Endothelial cell of umbilical vein (primary cell): ENCODE measurements around the gene LGALS7B. TPM values are rescaled to one million over a fixed set of nuclear protein-coding genes. Genes with fewer than 3 reads are reported as not detected.

ENCODE experiments used
- BruUV-seq: library from RNA; stranded (reverse); fragments of 400-500 nt; replicated peaks from 2 replicates; lab custom pipeline; 2021; lab: Mats Ljungman, UMichigan
- CTCF ChIA-PET: fragments of 300-600, 350-600 bp; sonication (Branson Sonifier 250); formaldehyde crosslinking; loops from one replicate; lab custom pipeline; 2021; ENCODE audit warnings: antibody characterized with exemption, inconsistent platforms; lab: Charles Lee
- POLR2A ChIA-PET: fragments of 300-600, 350-600 bp; sonication (Branson Sonifier 250); formaldehyde crosslinking; loops from one replicate; lab custom pipeline; 2021; ENCODE audit warnings: antibody characterized with exemption, inconsistent platforms; lab: Charles Lee
- DNase-seq: peaks from one replicate; pipeline ENCODE4 v3.0.0-alpha.2; 2011; ENCODE audit warnings: low read depth, low spot score
- FAIRE-seq: peaks from 2 replicates; lab custom pipeline; 2011; peaks lifted over from hg19 to GRCh38; lab: Jason Lieb, UNC
- H2AFZ ChIP-seq: 2 replicates; pipeline ENCODE4 v1.6.0; 2012; ENCODE audit warnings: low read depth, low read length, control low read depth, inconsistent platforms
- H3K27ac ChIP-seq: 2 replicates; pipeline ENCODE4 v1.5.1; 2011; ENCODE audit warnings: low read depth, mild to moderate bottlenecking, control low read depth, low read length, moderate library complexity; ENCODE audit not compliant: insufficient read depth
- H3K27me3 ChIP-seq, 2 experiments: 2 replicates each; pipeline versions ENCODE4 v1.6.0 to v1.6.1; 2011; ENCODE audit warnings: low read length in 2 of 2, mixed read lengths in 1 of 2; ENCODE audit not compliant: control insufficient read depth in 2 of 2, insufficient read depth in 2 of 2
- H3K36me3 ChIP-seq, 2 experiments: 2 replicates in 1 of 2; 3 replicates in 1 of 2; pipeline ENCODE4 v1.5.1; 2011; ENCODE audit warnings: low read length in 2 of 2, mild to moderate bottlenecking in 1 of 2, moderate library complexity in 1 of 2; ENCODE audit not compliant: control insufficient read depth in 2 of 2, insufficient read depth in 2 of 2; ENCODE audit errors: extremely low read depth in 1 of 2
- H3K4me1 ChIP-seq: 3 replicates; pipeline ENCODE4 v1.5.1; 2011; ENCODE audit warnings: mild to moderate bottlenecking, low read length; ENCODE audit not compliant: control insufficient read depth, insufficient read depth; ENCODE audit errors: extremely low read depth
- H3K4me2 ChIP-seq: 2 replicates; pipeline ENCODE4 v1.6.1; 2011; ENCODE audit warnings: low read length, control low read depth, mixed read lengths; ENCODE audit not compliant: insufficient read depth
- H3K4me3 ChIP-seq, 3 experiments: fragments of 200-600 bp in 1 of 3; sonication (generic), shearing (Covaris generic) in 1 of 3; replicated peaks in 1 of 3; 2 replicates each; pipeline ENCODE4 v1.5.1; 2011 to 2016; ENCODE audit warnings: control low read depth in 3 of 3, low read length in 3 of 3, mild to moderate bottlenecking in 2 of 3, inconsistent platforms in 1 of 3, low read depth in 1 of 3, moderate library complexity in 1 of 3; ENCODE audit not compliant: insufficient read depth in 1 of 3
- H3K79me2 ChIP-seq: 2 replicates; pipeline ENCODE4 v1.6.0; 2012; ENCODE audit warnings: low read length, inconsistent platforms; ENCODE audit not compliant: control insufficient read depth, insufficient read depth
- H3K9ac ChIP-seq: replicated peaks from 2 replicates; pipeline ENCODE3; 2011; ENCODE audit warnings: low read length, control low read depth; ENCODE audit not compliant: insufficient read depth; ENCODE audit errors: extremely low read depth
- H3K9me1 ChIP-seq: replicated peaks from 3 replicates; pipeline ENCODE4 v1.6.0; 2011; ENCODE audit warnings: mild to moderate bottlenecking, low read length; ENCODE audit not compliant: control insufficient read depth, insufficient read depth; ENCODE audit errors: extremely low read depth
- H3K9me3 ChIP-seq: replicated peaks from 2 replicates; pipeline ENCODE4 v1.5.1; 2012; ENCODE audit warnings: low read length, inconsistent platforms; ENCODE audit not compliant: control insufficient read depth, insufficient read depth
- H4K20me1 ChIP-seq: replicated peaks from 2 replicates; pipeline ENCODE3; 2011; ENCODE audit warnings: mild to moderate bottlenecking, low read length; ENCODE audit not compliant: control insufficient read depth, insufficient read depth; ENCODE audit errors: extremely low read depth
- CTCF ChIP-seq, 2 donors: IDR thresholded peaks; 1 replicate in 1 of 2; 2 replicates in 1 of 2; pipeline ENCODE4 v1.5.1; 2011; ENCODE audit warnings: low read length in 2 of 2, mild to moderate bottlenecking in 2 of 2, moderate library complexity in 2 of 2, control low read depth in 1 of 2, inconsistent platforms in 1 of 2, low read depth in 1 of 2; ENCODE audit not compliant: insufficient read depth in 1 of 2; ENCODE audit errors: extremely low read depth in 1 of 2
- EZH2 ChIP-seq: IDR thresholded peaks from 2 replicates; pipeline ENCODE4 v1.6.1; 2012; ENCODE audit warnings: borderline replicate concordance, low read depth, mild to moderate bottlenecking, moderate library complexity, low read length, inconsistent platforms; ENCODE audit not compliant: severe bottlenecking
- GATA2 ChIP-seq: IDR thresholded peaks from 2 replicates; pipeline ENCODE4 v1.7.0; 2011; ENCODE audit warnings: low read depth, mild to moderate bottlenecking, moderate library complexity, mixed read lengths, low read length; ENCODE audit not compliant: insufficient read length, insufficient read depth
- JUN ChIP-seq: IDR thresholded peaks from 2 replicates; pipeline ENCODE4 v1.6.1; 2011; ENCODE audit warnings: borderline replicate concordance, low read depth; ENCODE audit not compliant: insufficient read length, insufficient read depth
- MAX ChIP-seq: IDR thresholded peaks from 2 replicates; pipeline ENCODE4 v1.6.1; 2011; ENCODE audit not compliant: insufficient read depth, insufficient read length
- MYC ChIP-seq: IDR thresholded peaks from one replicate; pipeline ENCODE4 v1.6.1; 2011; ENCODE audit warnings: mild to moderate bottlenecking, low read depth, low read length
- POLR2A ChIP-seq: IDR thresholded peaks from 2 replicates; pipeline ENCODE4 v1.6.1; 2012; ENCODE audit warnings: low read depth, mild to moderate bottlenecking, control low read depth, low read length
- dilution Hi-C: fragments of 300-500 bp; cut with MboI; formaldehyde crosslinking; loops from one replicate; pipeline ENCODE4 v1.15.0; 2019; ENCODE audit warnings: low sequenced_read_pairs; ENCODE audit not compliant: extremely low pct_ligation_motif_present
- intact Hi-C: fragments of 100-400 bp; cut with micrococcal nuclease; formaldehyde crosslinking; loops from one replicate; pipeline ENCODE4 v1.10.0; 2022
- polyA plus RNA-seq, 4 experiments: library from polyadenylated mRNA; depleted of rRNA in 3 of 4; stranded (reverse) in 3 of 4; unstranded in 1 of 4; fragments of >200 nt; gene quantifications; 2 replicates each; pipeline versions ENCODE4 v1.2.1 to v1.2.3, GENCODE V29; 2011 to 2012; ENCODE audit warnings: missing spikeins in 1 of 4
- total RNA-seq: library from RNA; stranded (reverse); gene quantifications from 2 replicates; pipeline ENCODE4 v1.2.3, GENCODE V29; 2021

The LGALS7B gene
- total and polyA plus RNA-seq, 2 donors (not counting 3 experiments of a cell fraction or from before 2014, with no cell fraction given) = not detected

DNA sequence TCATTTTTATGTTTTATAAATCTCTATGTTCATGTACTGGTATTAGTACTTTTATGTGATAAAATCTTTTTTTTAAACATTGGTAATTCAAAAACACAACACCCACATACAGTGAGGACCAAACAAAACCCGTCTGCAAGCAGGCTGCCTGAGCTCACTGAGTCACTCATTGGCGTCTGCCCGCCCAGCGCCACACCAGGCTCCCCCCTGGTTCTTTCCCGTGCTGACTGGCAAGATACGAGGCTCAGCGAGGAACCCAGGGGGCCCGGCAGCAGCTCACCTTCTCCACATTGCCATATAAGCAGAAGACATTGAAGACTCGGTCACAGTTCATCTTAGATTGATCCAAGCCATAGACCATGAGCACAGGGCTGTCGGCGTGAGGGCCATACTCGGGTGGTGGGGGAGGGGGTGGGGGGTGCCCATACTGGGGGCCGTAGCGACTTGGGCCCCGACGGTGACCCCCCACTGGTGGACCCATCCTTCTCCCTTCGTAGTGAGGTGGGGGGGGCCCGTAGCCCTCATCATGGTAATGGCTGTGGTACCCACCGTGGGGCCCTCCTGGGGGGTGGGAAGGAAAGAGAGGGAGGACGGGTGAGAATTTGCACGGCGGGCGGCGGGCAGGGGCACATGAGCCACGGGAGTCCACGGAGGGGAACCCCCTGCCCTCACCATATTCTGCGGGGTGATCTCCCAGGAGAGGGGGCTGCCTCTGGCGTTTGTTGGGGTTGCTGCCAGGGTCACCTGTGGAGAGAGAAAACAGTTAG is 51.0 kb downstream of the LGALS7B start:
- H3K4me3 ChIP-seq = no peak overlapping the region
- no TSS peak for BruUV-seq
- CTCF ChIA-PET = interaction anchor here (0.8 to 1.5 kb wide), 2 partner anchors 29 to 70 kb away, joined by 3 read pairs; no protein-coding TSS in a partner anchor
- no peak overlapping the region for H3K9ac ChIP-seq
- no peak for FAIRE-seq
- no peak overlapping the region for H3K27ac ChIP-seq
- no peaks in the 10 kb centered on the region for H3K9me1 ChIP-seq
- TF ChIP-seq POLR2A = no peak
- no peak for TF ChIP-seq CTCF (IDR thresholded peaks at IDR 0.05; ENCODE audit: extremely low read depth in 1 of 2, insufficient read depth in 1 of 2, low read depth in 1 of 2, low read length in 2 of 2)
- no peak for TF ChIP-seq MYC
- TF ChIP-seq JUN = no peak
- TF ChIP-seq GATA2 = no peak
- no peak for TF ChIP-seq EZH2
- no peak for TF ChIP-seq MAX
- H3K4me1 ChIP-seq = no peaks in the 10 kb centered on the region
- H3K4me2 ChIP-seq = no peak overlapping the region
- H4K20me1 ChIP-seq = no peaks in the 10 kb centered on the region
- H3K9me3 ChIP-seq = no peaks in the 10 kb centered on the region
- H3K27me3 ChIP-seq = no peaks in the 10 kb centered on the region
- dilution Hi-C loops (no loop called here), intact Hi-C loops (no loop called here)
- H3K36me3 ChIP-seq = peaks cover 59 to 81% of the 10 kb centered on the region in 2 experiments
- POLR2A ChIA-PET = interaction anchor here (1.2 kb wide), 1 partner anchor 8 kb away, joined by 3 read pairs; the partner anchor contains the start of gene ECH1
- no peak for DNase-seq
- H2AFZ ChIP-seq = no peak overlapping the region
- peaks cover 37% of the 10 kb centered on the region for H3K79me2 ChIP-seq
